Measurements from ENCODE around the gene TLR2. TPM values are rescaled to one million over a fixed set of nuclear protein-coding genes. Genes with fewer than 3 reads are reported as not detected.

Gene TLR2
- total RNA-seq, 1 experiment from 2014 or later, result 0.23 TPM

DNA sequence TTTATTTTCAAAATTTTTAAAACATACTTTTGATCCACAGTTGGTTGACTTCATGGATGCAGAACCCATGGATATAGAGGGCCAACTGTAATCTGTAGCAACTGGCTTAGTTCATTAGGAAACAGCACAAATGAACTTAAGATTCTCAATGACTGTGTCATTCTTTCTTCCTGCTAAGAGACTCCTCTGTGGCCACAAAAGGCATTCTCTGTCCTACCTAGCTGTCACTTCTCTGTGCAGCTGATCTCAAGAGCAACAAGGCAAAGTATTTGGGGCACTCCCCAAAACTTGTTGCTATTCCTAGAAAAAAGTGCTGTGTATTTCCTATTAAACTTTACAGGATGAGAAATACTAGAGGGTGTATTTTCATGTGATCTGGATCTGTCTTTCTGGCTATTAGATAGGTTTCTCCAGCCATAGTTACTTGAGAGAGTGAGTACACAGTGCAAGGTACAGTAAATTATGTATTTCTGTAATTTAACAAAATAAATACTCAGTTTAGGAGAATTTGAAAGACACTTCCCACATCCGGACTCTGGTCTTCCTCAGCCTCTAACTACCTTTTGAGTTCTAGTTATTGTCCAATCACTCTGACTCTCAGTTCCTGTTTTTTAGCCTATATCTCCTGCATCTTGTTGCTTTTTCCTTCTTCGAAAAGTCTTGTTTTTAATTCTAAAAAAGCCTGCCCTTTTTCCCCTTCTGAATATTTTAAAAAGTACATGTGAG, 21.8 kb downstream of the TLR2 start:
- intact Hi-C loops (cut with micrococcal nuclease), result no loop called here
- H3K4me1 Mint-ChIP-seq (ENCODE audit: insufficient read depth, unreplicated experiment), result no peaks in the 10 kb centered on the region
- CTCF ChIA-PET, result no interaction called here
- H3K36me3 Mint-ChIP-seq (ENCODE audit: insufficient read depth, unreplicated experiment), result no peaks in the 10 kb centered on the region
- no peak for DNase-seq (ENCODE audit: unreplicated experiment)
- H3K4me3 Mint-ChIP-seq (ENCODE audit: unreplicated experiment), result no peak overlapping the region
- no TSS peak for BruUV-seq (replicated peaks)
- H3K9me3 Mint-ChIP-seq (ENCODE audit: unreplicated experiment), result no peaks in the 10 kb centered on the region
- H3K27ac Mint-ChIP-seq (ENCODE audit: low read depth, unreplicated experiment), result no peak overlapping the region
- POLR2A ChIA-PET, result no interaction called here
- H3K27me3 Mint-ChIP-seq (ENCODE audit: insufficient read depth, unreplicated experiment), result no peaks in the 10 kb centered on the region
- TF ChIP-seq, protein P1, sequence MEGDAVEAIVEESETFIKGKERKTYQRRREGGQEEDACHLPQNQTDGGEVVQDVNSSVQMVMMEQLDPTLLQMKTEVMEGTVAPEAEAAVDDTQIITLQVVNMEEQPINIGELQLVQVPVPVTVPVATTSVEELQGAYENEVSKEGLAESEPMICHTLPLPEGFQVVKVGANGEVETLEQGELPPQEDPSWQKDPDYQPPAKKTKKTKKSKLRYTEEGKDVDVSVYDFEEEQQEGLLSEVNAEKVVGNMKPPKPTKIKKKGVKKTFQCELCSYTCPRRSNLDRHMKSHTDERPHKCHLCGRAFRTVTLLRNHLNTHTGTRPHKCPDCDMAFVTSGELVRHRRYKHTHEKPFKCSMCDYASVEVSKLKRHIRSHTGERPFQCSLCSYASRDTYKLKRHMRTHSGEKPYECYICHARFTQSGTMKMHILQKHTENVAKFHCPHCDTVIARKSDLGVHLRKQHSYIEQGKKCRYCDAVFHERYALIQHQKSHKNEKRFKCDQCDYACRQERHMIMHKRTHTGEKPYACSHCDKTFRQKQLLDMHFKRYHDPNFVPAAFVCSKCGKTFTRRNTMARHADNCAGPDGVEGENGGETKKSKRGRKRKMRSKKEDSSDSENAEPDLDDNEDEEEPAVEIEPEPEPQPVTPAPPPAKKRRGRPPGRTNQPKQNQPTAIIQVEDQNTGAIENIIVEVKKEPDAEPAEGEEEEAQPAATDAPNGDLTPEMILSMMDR (IDR thresholded peaks at IDR 0.05; ENCODE audit: unreplicated experiment), result no peak

DNA sequence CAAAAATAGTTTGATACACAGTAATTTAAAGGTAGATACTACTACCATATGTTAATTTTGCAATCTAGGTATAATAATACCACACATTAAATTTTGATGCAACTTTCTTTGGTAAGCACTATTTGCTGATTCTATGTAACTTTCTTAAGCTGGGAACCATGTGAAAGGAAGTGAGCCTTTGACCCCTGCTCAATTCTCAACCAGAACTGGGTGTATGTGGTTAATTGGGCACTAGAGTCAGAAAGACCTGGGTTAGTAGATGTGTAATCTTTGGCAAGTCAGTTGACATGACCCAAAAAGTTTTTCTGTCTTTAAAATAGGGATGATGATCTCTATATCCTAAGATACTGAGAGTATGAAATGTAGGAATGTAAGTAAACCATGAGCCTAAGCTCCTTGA, 22.4 kb downstream of the TLR2 start:
- Mint-ChIP-seq H3K27me3 (ENCODE audit: insufficient read depth, unreplicated experiment) (no peaks in the 10 kb centered on the region), H3K4me1 (ENCODE audit: insufficient read depth, unreplicated experiment) (no peaks in the 10 kb centered on the region), H3K9me3 (ENCODE audit: unreplicated experiment) (no peaks in the 10 kb centered on the region), H3K4me3 (ENCODE audit: unreplicated experiment) (no peak overlapping the region), H3K36me3 (ENCODE audit: insufficient read depth, unreplicated experiment) (no peaks in the 10 kb centered on the region), H3K27ac (ENCODE audit: low read depth, unreplicated experiment) (no peak overlapping the region)
- DNase-seq (ENCODE audit: unreplicated experiment), result no peak
- ChIA-PET CTCF (interaction anchor here (0.7 kb wide), 1 partner anchor 184 kb away, joined by 3 read pairs; no protein-coding TSS in a partner anchor), POLR2A (no interaction called here)
- TF ChIP-seq, protein P1 (IDR thresholded peaks at IDR 0.05; ENCODE audit: unreplicated experiment), result no peak
- intact Hi-C loops (cut with micrococcal nuclease), result no loop called here
- no TSS peak for BruUV-seq (replicated peaks)

DNA sequence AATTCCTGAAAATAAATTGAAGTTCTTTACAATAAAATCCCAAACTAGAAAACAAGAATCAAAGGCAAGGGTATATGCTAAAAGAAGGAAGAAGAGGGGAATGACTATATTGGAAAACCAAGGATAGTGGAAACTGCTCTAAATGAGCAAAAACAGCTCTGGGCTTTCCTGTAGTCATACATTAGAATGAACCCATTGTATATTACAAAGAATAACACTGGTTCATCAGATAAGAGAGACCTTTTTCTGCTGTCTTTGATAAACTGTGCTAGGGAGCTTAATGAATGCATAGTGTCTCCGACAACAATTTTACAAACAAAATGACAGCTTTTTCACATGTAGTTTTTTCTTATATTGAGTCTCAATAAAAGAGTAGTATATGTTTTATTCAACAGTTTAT, 26.6 kb downstream of the TLR2 start:
- H3K36me3 Mint-ChIP-seq (ENCODE audit: insufficient read depth, unreplicated experiment), result no peaks in the 10 kb centered on the region
- POLR2A ChIA-PET, result no interaction called here
- TF ChIP-seq, protein P1 (IDR thresholded peaks at IDR 0.05; ENCODE audit: unreplicated experiment), result no peak
- H3K4me3 Mint-ChIP-seq (ENCODE audit: unreplicated experiment), result no peak overlapping the region
- H3K27ac Mint-ChIP-seq (ENCODE audit: low read depth, unreplicated experiment), result no peak overlapping the region
- CTCF ChIA-PET, result interaction anchor here (0.6 to 1.3 kb wide), 3 partner anchors 40 to 546 kb away, joined by 3 read pairs; no protein-coding TSS in a partner anchor
- H3K4me1 Mint-ChIP-seq (ENCODE audit: insufficient read depth, unreplicated experiment), result peaks cover 7% of the 10 kb centered on the region
- H3K9me3 Mint-ChIP-seq (ENCODE audit: unreplicated experiment), result peaks cover 7% of the 10 kb centered on the region
- no peaks in the 10 kb centered on the region for H3K27me3 Mint-ChIP-seq (ENCODE audit: insufficient read depth, unreplicated experiment)
- DNase-seq (ENCODE audit: unreplicated experiment), result no peak
- intact Hi-C loops (cut with micrococcal nuclease), result no loop called here
- no TSS peak for BruUV-seq (replicated peaks)

DNA sequence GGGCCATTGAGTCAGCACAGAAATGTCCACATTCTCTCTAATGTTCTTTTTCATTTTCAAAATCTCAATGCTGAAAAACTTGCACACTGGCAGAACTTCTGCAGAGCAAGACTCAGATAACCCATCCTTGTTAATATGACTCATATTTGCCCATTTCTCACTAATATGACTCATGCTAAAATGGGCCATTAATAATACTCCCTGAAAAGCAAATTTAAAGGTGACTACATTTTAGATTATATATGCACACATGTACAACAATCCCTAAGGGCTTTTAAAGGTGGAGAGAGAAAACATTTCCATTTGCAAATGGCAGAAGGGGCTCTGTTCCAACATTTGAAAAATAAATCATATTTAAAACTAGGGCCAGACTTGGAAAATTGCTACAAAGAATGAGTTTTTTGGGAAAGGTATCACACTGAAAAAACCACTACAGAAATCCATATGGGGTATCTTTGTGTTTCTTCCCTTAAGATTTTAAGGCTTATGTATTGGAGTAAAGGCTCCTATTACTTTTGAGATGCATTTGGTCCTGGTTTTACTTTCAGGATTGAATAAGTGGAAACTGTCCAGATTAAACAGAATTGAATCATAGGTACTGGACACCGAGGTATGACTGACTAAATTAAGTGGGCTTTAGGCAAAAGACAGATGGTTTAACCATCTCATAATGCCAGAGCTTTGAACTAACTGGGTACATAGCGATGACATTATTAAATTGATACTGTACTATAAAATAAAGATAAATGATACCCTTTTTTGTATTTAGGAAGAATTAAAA, 30.0 kb downstream of the TLR2 start:
- H3K27ac Mint-ChIP-seq (ENCODE audit: low read depth, unreplicated experiment), result no peak overlapping the region
- peaks cover 7% of the 10 kb centered on the region for H3K9me3 Mint-ChIP-seq (ENCODE audit: unreplicated experiment)
- POLR2A ChIA-PET, result no interaction called here
- H3K4me1 Mint-ChIP-seq (ENCODE audit: insufficient read depth, unreplicated experiment), result peaks cover 7% of the 10 kb centered on the region
- DNase-seq (ENCODE audit: unreplicated experiment), result peak; percentile 53
- TF ChIP-seq, protein P1 (IDR thresholded peaks at IDR 0.05; ENCODE audit: unreplicated experiment), result no peak
- no peak overlapping the region for H3K4me3 Mint-ChIP-seq (ENCODE audit: unreplicated experiment)
- no peaks in the 10 kb centered on the region for H3K27me3 Mint-ChIP-seq (ENCODE audit: insufficient read depth, unreplicated experiment)
- no peaks in the 10 kb centered on the region for H3K36me3 Mint-ChIP-seq (ENCODE audit: insufficient read depth, unreplicated experiment)
- intact Hi-C loops (cut with micrococcal nuclease), result no loop called here
- no TSS peak for BruUV-seq (replicated peaks)
- CTCF ChIA-PET, result no interaction called here
